RPMI7951 (cell line): ENCODE measurements around the gene PRKAR1A. TPM values are rescaled to one million over a fixed set of nuclear protein-coding genes. Genes with fewer than 3 reads are reported as not detected.
"Not testable (repeated sequence)": the region's sequence is repeated elsewhere in the genome, so short reads cannot be mapped to it uniquely, and the experiment has no call there.

ENCODE experiments used
- DNase-seq: peaks from one replicate; pipeline ENCODE4 v3.0.0-alpha.2; 2012; ENCODE audit warnings: low read depth
- total RNA-seq: library from RNA; depleted of rRNA; stranded (reverse); fragments of >200 nt; shearing (Covaris generic); gene quantifications from 2 replicates; pipeline ENCODE4 v1.2.3, GENCODE V29; 2014

The PRKAR1A gene
- total RNA-seq, 1 experiment from 2014 or later, result 208 TPM

- DNase-seq, result no peak
These were observed 67.1 kb downstream of the PRKAR1A start for GRCh38 chr17:68579194-68579927.

- peak; percentile 42 for DNase-seq
These were observed 68.1 kb downstream of the PRKAR1A start for GRCh38 chr17:68580236-68580770.

- no peak for DNase-seq
These were observed 69.8 kb downstream of the PRKAR1A start for GRCh38 chr17:68581863-68582645.

DNA sequence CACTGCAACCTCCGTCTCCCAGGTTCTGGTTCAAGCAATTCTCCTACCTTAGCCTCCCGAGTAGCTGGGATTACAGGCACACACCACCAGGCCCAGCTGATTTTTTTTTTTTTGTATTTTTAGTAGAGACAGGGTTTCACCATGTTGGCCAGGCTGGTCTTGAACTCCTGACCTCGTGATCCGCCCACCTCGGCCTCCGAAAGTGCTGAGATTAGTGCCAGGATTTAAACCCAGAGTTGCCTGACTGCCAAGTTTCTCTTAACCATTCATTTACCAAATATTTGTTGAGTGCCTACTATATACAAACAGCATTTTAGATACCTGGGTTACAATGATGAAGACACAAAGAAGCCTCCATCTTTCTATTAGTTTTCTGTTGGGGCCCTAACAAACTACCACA, 70.6 kb downstream of the PRKAR1A start:
- not testable (repeated sequence) for DNase-seq

- no peak for DNase-seq
These were observed 72.5 kb downstream of the PRKAR1A start for GRCh38 chr17:68584581-68585303.

GRCh38 chr17:68585643-68586042, 73.4 kb downstream of the PRKAR1A start:
- no peak for DNase-seq

GRCh38 chr17:68587026-68587425, 74.8 kb downstream of the PRKAR1A start:
- DNase-seq, result no peak

- no peak for DNase-seq
These were observed 75.6 kb downstream of the PRKAR1A start for GRCh38 chr17:68587847-68588246.

DNA sequence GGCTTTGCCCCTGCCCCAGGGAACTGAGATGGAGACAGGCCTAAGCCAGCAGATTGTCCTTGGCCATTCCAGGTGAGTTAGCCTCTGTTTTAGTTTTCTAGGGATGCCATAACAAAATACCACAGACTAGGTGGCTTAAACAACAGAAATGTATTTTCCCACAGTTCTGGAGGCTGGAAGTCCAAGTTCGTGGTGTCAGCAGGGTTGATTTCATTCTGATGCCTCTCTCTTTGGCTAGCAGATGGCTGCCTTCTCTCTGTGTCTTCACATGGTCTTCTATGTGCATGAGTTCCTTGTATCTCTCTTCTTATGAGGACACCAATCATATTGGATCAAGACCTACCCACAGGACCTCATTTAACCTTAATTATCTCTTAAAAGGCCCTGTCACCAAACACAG, 76.1 kb downstream of the PRKAR1A start:
- no peak for DNase-seq

DNA sequence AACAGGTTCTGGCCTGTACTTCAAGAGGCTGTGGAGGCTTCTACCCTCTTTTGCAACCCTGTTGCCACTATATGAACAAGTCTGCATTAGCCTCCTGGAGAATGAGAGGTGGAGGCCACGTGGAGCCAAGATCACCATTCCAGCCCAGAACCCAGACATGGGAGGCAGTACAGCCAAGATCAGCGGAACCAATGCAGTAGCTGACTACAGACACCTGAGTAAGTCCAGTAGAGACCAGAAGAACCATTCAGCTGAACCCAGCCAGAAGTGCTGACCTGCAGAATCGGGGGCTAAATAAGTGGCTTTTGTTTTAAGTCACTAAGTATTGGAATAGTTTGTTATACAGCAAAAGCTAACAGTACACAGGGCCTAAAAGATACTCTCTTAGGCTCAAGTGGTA, 76.9 kb downstream of the PRKAR1A start:
- DNase-seq, result no peak

GRCh38 chr17:68591583-68591982, 79.4 kb downstream of the PRKAR1A start:
- DNase-seq, result peak; percentile 63

DNA sequence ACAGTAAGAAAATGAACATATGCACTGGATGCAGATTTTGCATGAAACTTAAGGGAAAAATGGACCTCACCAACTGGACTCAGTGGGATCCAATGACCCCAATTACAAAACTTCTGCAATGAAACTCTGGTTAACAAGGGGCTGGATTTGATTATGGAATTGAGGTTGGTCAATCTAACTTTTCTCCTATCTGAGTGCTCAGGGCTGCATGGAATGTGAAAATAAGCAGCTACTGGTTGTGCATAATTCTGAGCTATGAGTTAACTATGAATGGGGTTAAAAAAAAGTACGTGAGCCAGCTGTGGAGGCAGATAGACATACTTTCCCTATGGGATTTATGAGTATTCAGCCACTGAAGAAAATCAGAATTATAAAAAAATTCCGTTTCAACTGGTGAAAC, 79.8 kb downstream of the PRKAR1A start:
- no peak for DNase-seq

- DNase-seq, result no peak
These were observed 80.7 kb downstream of the PRKAR1A start for GRCh38 chr17:68592682-68593641.

DNA sequence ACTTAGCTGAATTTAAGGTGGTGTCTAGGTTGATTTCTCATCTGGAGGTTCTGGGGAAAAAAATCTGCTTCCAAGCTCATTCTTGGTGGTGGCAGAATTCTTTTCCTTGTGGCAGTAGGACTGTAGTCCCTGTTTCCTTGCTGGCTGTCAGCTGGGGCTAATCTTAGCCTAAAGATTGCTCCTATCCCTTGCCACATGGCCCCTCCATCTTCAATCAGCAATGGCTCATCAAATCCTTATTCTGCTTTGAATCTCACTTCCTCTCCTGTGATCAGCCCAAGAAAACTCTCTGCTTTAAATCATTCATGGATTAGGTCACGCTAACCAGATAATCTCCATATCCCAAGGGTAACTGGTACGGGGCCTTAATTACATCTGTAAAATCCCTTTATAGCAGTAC, 82.3 kb downstream of the PRKAR1A start:
- no peak for DNase-seq

DNA sequence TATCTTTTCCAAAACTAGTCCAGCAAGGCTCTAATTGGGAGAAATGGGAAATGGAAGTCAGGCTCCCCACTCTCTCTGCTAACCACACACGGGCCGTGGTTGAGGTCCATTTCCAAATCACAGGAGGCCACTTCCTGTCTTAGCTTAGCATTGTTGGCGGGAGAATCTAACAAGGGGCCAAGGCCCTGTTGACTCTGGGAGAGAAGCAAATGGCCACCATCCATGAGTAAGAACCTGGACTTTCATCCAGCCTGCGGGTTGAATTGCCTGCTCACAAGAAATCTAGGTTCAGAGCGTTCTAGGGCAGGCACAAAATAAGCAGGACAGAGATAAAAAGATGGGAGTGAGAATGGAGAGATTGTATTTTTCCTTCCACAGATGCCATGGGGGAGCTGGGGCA, 83.3 kb downstream of the PRKAR1A start:
- no peak for DNase-seq

DNA sequence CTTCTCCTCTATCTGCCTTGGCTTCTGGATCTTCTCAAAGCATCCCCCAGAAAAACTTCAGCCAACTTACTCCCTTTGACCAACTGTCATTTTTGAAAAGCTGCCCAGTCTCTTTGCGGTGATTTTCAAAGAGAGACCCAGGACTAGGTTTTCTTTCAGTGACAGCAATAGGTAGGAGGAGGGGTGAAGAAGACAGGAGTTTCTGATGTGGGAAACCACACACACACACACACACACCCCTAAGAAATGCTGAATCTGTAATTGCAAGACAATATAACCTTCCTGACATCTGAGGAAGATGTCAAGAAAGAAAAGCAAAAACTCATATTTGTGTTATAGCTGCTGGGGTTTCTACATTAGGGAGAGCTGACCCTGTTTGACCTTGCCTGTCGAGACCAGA, 83.8 kb downstream of the PRKAR1A start:
- no peak for DNase-seq

GRCh38 chr17:68596411-68596945, 84.2 kb downstream of the PRKAR1A start:
- DNase-seq, result no peak

GRCh38 chr17:68598074-68598473, 85.8 kb downstream of the PRKAR1A start:
- no peak for DNase-seq

DNA sequence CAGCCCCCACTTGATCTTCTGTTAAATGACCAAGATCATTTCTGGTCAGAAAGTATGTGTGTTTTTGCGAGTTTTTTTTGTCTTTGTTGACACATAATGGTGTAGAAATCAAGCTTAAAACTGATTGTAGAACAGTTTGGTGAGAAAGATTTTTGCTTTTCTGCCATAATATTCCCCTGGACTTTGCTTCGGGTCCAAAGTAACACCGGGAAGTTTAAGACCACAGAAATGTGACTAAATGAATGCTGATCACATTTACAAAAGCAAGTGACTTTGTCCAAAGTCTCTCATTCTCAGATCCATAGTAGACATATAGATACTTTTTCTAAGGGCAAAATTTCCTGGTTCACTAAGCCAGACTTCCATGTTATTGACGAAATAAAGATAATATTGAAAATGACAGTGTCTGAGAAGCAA, 86.3 kb downstream of the PRKAR1A start:
- no peak for DNase-seq

GRCh38 chr17:68599091-68599490, 86.9 kb downstream of the PRKAR1A start:
- peak; percentile 19 for DNase-seq

DNA sequence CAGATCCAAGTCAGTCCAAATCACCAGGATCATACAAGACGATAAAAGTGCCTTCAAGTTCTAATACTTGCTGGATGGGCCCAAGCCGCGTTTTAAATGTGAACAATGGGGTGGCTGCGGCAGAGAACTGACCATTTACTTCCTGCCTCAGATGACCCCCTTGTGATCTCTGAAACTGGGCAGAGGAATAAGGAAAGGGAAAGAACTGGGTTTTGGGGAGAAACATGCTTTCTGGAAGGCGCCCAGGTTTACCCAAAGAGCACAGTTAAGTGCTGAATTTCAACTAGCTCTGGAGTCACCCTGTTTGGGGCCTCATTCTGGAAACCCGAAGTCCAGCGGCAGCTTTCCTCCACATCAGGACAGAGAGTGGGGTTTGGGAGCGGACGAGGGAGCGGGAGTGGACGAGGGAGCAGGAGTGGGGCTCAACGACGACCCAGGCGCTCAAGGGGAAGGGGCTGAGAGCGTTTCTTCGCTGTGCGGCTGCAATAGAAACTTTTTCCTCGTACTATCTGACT, 87.4 kb downstream of the PRKAR1A start:
- DNase-seq, result no peak
